K562 (cell line): ENCODE measurements around the gene C20orf173. TPM values are rescaled to one million over a fixed set of nuclear protein-coding genes. Genes with fewer than 3 reads are reported as not detected.

Source experiments
- ATAC-seq: fragments of 200-7000 bp; cut with Tn5 transposase; 3 replicates; pipeline ENCODE4 v1.9.1; 2020; ENCODE audit warnings: moderate library complexity
- BruUV-seq: library from RNA; stranded (reverse); fragments of 400-500 nt; replicated peaks from 2 replicates; lab custom pipeline; 2021; lab: Mats Ljungman, UMichigan
- CTCF ChIA-PET: fragments of 300-600 bp; formaldehyde crosslinking; extraction: SDS; loops from one replicate; lab custom pipeline; 2021; ENCODE audit warnings: low intra/inter-chr PET ratio; lab: Yijun Ruan, JAX
- POLR2A ChIA-PET: fragments of 300-600, 350-650 bp; sonication (Branson Sonifier 250); formaldehyde crosslinking; extraction: SDS; loops from one replicate; lab custom pipeline; 2021; ENCODE audit warnings: antibody characterized with exemption, inconsistent platforms; lab: Yijun Ruan, JAX
- DNase-seq, 4 experiments: peaks; one replicate each; pipeline versions ENCODE4 v3.0.0 to v3.0.0-alpha.2; 2011 to 2018; ENCODE audit warnings: low spot score in 3 of 4, mixed read lengths in 3 of 4; ENCODE audit errors: extremely low read depth in 1 of 4
- FAIRE-seq: peaks from 2 replicates; lab custom pipeline; 2011; peaks lifted over from hg19 to GRCh38; lab: Jason Lieb, UNC
- H2AFZ ChIP-seq: 2 replicates; pipeline ENCODE4 v1.6.0; 2011; ENCODE audit warnings: low read depth, low read length, control low read depth, inconsistent platforms
- H3K27ac ChIP-seq: fragments of 200-600 bp; 3 replicates; pipeline ENCODE4 v1.8.0; 2011; ENCODE audit warnings: low read depth, mild to moderate bottlenecking, control low read depth, inconsistent platforms, low read length, moderate library complexity, mixed read lengths; ENCODE audit errors: extremely low read depth
- H3K27me3 ChIP-seq, 2 experiments: fragments of 300-600 bp in 1 of 2; 2 replicates in 1 of 2; 3 replicates in 1 of 2; pipeline versions ENCODE4 v1.6.0 to v1.8.0; 2011; ENCODE audit warnings: inconsistent platforms in 2 of 2, low read length in 2 of 2, mild to moderate bottlenecking in 1 of 2, mixed read lengths in 1 of 2, moderate library complexity in 1 of 2; ENCODE audit not compliant: control insufficient read depth in 2 of 2, insufficient read depth in 2 of 2
- H3K36me3 ChIP-seq: fragments of 300-600 bp; 3 replicates; pipeline ENCODE4 v1.8.0; 2011; ENCODE audit warnings: mild to moderate bottlenecking, low read length, inconsistent platforms; ENCODE audit not compliant: control insufficient read depth, insufficient read depth
- H3K4me1 ChIP-seq, 2 experiments: fragments of 200-600 bp in 1 of 2; replicated peaks in 1 of 2; 2 replicates in 1 of 2; 3 replicates in 1 of 2; pipeline versions ENCODE4 v1.5.1 to v1.8.0; 2011; ENCODE audit warnings: inconsistent platforms in 2 of 2, low read length in 2 of 2, mild to moderate bottlenecking in 1 of 2, mixed read lengths in 1 of 2, moderate library complexity in 1 of 2; ENCODE audit not compliant: control insufficient read depth in 2 of 2, insufficient read depth in 2 of 2
- H3K4me2 ChIP-seq: 2 replicates; pipeline ENCODE4 v1.6.1; 2011; ENCODE audit warnings: low read length, control low read depth, inconsistent platforms, mixed read lengths; ENCODE audit not compliant: insufficient read depth
- H3K4me3 ChIP-seq: fragments of 200-600 bp; sonication (generic), shearing (Covaris generic); 2 replicates; pipeline ENCODE4 v1.5.1; 2016; ENCODE audit warnings: control low read depth, inconsistent platforms
- H3K79me2 ChIP-seq: fragments of 200-600 bp; 3 replicates; pipeline ENCODE4 v1.8.0; 2011; ENCODE audit warnings: low read length, inconsistent platforms; ENCODE audit not compliant: control insufficient read depth, insufficient read depth
- H3K9ac ChIP-seq, 2 experiments: 2 replicates each; pipeline versions ENCODE4 v1.6.0 to v1.6.1; 2011; ENCODE audit warnings: low read depth in 2 of 2, low read length in 2 of 2, control low read depth in 1 of 2, inconsistent platforms in 1 of 2, mild to moderate bottlenecking in 1 of 2, mixed read lengths in 1 of 2; ENCODE audit not compliant: insufficient read depth in 1 of 2
- H3K9me1 ChIP-seq: one replicate; pipeline ENCODE4 v1.6.0; 2011; ENCODE audit warnings: inconsistent platforms, mild to moderate bottlenecking, low read length, moderate library complexity; ENCODE audit not compliant: control insufficient read depth, insufficient read depth
- H3K9me3 ChIP-seq: replicated peaks from 2 replicates; pipeline ENCODE4 v1.5.1; 2011; ENCODE audit warnings: low read depth, low read length, inconsistent platforms; ENCODE audit not compliant: control insufficient read depth, insufficient read depth
- H4K20me1 ChIP-seq: replicated peaks from 2 replicates; pipeline ENCODE4 v1.6.1; 2011; ENCODE audit warnings: low read length, inconsistent platforms, mixed read lengths; ENCODE audit not compliant: control insufficient read depth, insufficient read depth
- ARID1B ChIP-seq: fragments of 450-650 bp; IDR thresholded peaks from 2 replicates; pipeline ENCODE4 v1.6.1; 2016; ENCODE audit warnings: antibody characterized with exemption, mild to moderate bottlenecking, inconsistent platforms
- CSDE1 ChIP-seq, 2 experiments: fragments of 450-650 bp; IDR thresholded peaks; 2 replicates each; pipeline ENCODE4 v1.6.1; 2016; ENCODE audit warnings: mild to moderate bottlenecking in 1 of 2
- GTF2E2 ChIP-seq: fragments of 200-800 bp; sonication (Bioruptor generic); IDR thresholded peaks from 2 replicates; pipeline ENCODE4 v1.6.1; 2016; ENCODE audit warnings: missing genetic modification characterization, missing compliant biosample characterization
- KDM5B ChIP-seq: fragments of 200-600 bp; sonication (generic); IDR thresholded peaks from 2 replicates; pipeline ENCODE4 v1.6.1; 2012; ENCODE audit warnings: low read depth, mild to moderate bottlenecking, moderate library complexity, low read length, control low read depth, inconsistent platforms; ENCODE audit not compliant: insufficient replicate concordance
- NR4A1 ChIP-seq, 2 experiments: fragments of 250-450 bp in 1 of 2; fragments of 450-650 bp in 1 of 2; sonication (Bioruptor Pico) in 1 of 2; IDR thresholded peaks; 2 replicates each; pipeline versions ENCODE4 v1.4.0 to v1.6.1; 2016 to 2020; ENCODE audit warnings: mild to moderate bottlenecking in 2 of 2, missing compliant biosample characterization in 1 of 2, missing genetic modification characterization in 1 of 2, moderate library complexity in 1 of 2
- RFX7 ChIP-seq: fragments of 250-450 bp; sonication (Bioruptor Pico); IDR thresholded peaks from 2 replicates; pipeline ENCODE4 v1.5.1; 2021; ENCODE audit warnings: mild to moderate bottlenecking
- SMAD3 ChIP-seq: fragments of 450-650 bp; formaldehyde crosslinking; conservative IDR thresholded peaks from 2 replicates; pipeline ENCODE4 v1.4.0; 2020; ENCODE audit warnings: mild to moderate bottlenecking
- TAF7 ChIP-seq: fragments of 450-650 bp; IDR thresholded peaks from 2 replicates; pipeline ENCODE4 v1.6.1; 2016; ENCODE audit warnings: missing genetic modification characterization, missing compliant biosample characterization
- TCFL5 ChIP-seq: fragments of 250-450 bp; sonication (Bioruptor Pico); conservative IDR thresholded peaks from 2 replicates; pipeline ENCODE4 v1.6.1; 2021; ENCODE audit warnings: mild to moderate bottlenecking, moderate library complexity, matching md5 sums
- ZNF184 ChIP-seq: sonication (generic); formaldehyde crosslinking; IDR thresholded peaks from 2 replicates; pipeline ENCODE4 v1.5.0; 2020; ENCODE audit warnings: missing genetic modification reagents
- ZNF197 ChIP-seq: fragments of 200-800 bp; sonication (Bioruptor generic); IDR thresholded peaks from 2 replicates; pipeline ENCODE4 v1.6.1; 2016; ENCODE audit warnings: low read depth, missing genetic modification characterization, missing compliant biosample characterization
- ZNF3 ChIP-seq: fragments of 250-450 bp; sonication (Bioruptor Pico); IDR thresholded peaks from 2 replicates; pipeline ENCODE4 v1.5.0; 2021; ENCODE audit warnings: mild to moderate bottlenecking, moderate library complexity
- ZNF318 ChIP-seq, 2 experiments: fragments of 450-650 bp; IDR thresholded peaks; 2 replicates each; pipeline ENCODE4 v1.6.1; 2016; ENCODE audit warnings: mild to moderate bottlenecking in 2 of 2, borderline replicate concordance in 1 of 2, low read depth in 1 of 2, moderate library complexity in 1 of 2
- ZNF785 ChIP-seq: fragments of 250-450 bp; sonication (Bioruptor Pico); IDR thresholded peaks from 2 replicates; pipeline ENCODE4 v1.4.0; 2020; ENCODE audit warnings: mild to moderate bottlenecking
- WGBS: fragments of 100-300 bp; shearing (Covaris generic); methylation state at CpG from one replicate; pipeline ENCODE4 v1.1.6; 2016; ENCODE audit warnings: low coverage, mixed read lengths; ENCODE audit not compliant: insufficient coverage; ENCODE audit errors: missing lambda C conversion rate; 5-methylcytosine and 5-hydroxymethylcytosine counted together
- in situ Hi-C: fragments of 300-500 bp; cut with MboI; formaldehyde crosslinking; loops from 4 replicates; pipeline ENCODE4 v1.15.0; 2018; ENCODE audit warnings: inconsistent platforms, mixed read lengths
- intact Hi-C: fragments of 100-400 bp; cut with micrococcal nuclease; formaldehyde crosslinking; loops from 2 replicates; pipeline ENCODE4 v1.14.2; 2022
- polyA plus RNA-seq, 8 experiments: library from polyadenylated mRNA; depleted of rRNA in 4 of 8; stranded (reverse) in 5 of 8; unstranded in 3 of 8; fragments of >200 nt; fragmentation: Nextera tagmentation in 2 of 8; fragmentation: Illumina TruSeq in 1 of 8; extraction: Ambion mirVana in 2 of 8; extraction: Trizol in 1 of 8; gene quantifications; 2 replicates each; pipeline versions ENCODE4 v1.2.1 to v1.2.3, GENCODE V29; 2011 to 2014; ENCODE audit warnings: inconsistent platforms in 1 of 8, missing spikeins in 1 of 8
- total RNA-seq, 7 experiments: library from RNA; depleted of rRNA in 6 of 7; stranded (reverse); fragments of >200 nt in 6 of 7; fragmentation: Illumina TruSeq in 2 of 7; extraction: Trizol in 2 of 7; gene quantifications; 2 replicates each; pipeline versions ENCODE4 v1.2.1 to v1.2.3, GENCODE V29; 2011 to 2021; ENCODE audit warnings: low replicate concordance in 1 of 7
- TF ChIP-seq, protein P1 (sequence below): sonication (generic); formaldehyde crosslinking; IDR thresholded peaks from 2 replicates; pipeline ENCODE4 v1.5.0; 2020; ENCODE audit warnings: missing genetic modification reagents

Gene C20orf173
- total and polyA plus RNA-seq, 9 of the 15 experiments (the other 6 are each of a cell fraction or from before 2014, with no cell fraction given): not detected

- CTCF ChIA-PET: no interaction called here
- DNase-seq (peak in 3 of 4 experiments; percentile 16 to 42 (median 42)), FAIRE-seq (peak; percentile 26), ATAC-seq (peak; percentile 54)
- no peaks in the 10 kb centered on the region for H3K9me1 ChIP-seq
- intact Hi-C loops: no loop called here
- 5% methylated on average over 5 of the region's 5 CpGs for WGBS
- in situ Hi-C loops: no loop called here
- H3K36me3 ChIP-seq: peaks cover 11% of the 10 kb centered on the region; the same call in 1 of the 3 replicates
- no peak overlapping the region for H3K4me2 ChIP-seq
- no peak overlapping the region for H2AFZ ChIP-seq
- no peaks in the 10 kb centered on the region for H3K79me2 ChIP-seq
- peaks cover 3% of the 10 kb centered on the region for H4K20me1 ChIP-seq
- peaks cover 0 to 14% of the 10 kb centered on the region in 2 experiments; a peak in 2 of 5 replicates for H3K4me1 ChIP-seq
- no peak overlapping the region for H3K4me3 ChIP-seq
- H3K9me3 ChIP-seq: no peaks in the 10 kb centered on the region
- BruUV-seq: no TSS peak
- POLR2A ChIA-PET: interaction anchor here (0.5 to 2.1 kb wide), 2 partner anchors 9 to 13 kb away, joined by 4 to 9 read pairs; no protein-coding TSS in a partner anchor
- no peak overlapping the region for H3K27ac ChIP-seq
- H3K27me3 ChIP-seq: peaks cover 2 to 14% of the 10 kb centered on the region in 2 experiments; a peak in 4 of 5 replicates
- H3K9ac ChIP-seq: no peak overlapping the region
- TF ChIP-seq, protein P1, sequence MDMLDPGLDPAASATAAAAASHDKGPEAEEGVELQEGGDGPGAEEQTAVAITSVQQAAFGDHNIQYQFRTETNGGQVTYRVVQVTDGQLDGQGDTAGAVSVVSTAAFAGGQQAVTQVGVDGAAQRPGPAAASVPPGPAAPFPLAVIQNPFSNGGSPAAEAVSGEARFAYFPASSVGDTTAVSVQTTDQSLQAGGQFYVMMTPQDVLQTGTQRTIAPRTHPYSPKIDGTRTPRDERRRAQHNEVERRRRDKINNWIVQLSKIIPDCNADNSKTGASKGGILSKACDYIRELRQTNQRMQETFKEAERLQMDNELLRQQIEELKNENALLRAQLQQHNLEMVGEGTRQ: no peak
- TF ChIP-seq KDM5B: no peak
- TF ChIP-seq NR4A1 (CRISPR knock-in tag; IDR thresholded peaks at IDR 0.05): no peak
- no peak for TF ChIP-seq NR4A1 (tag; IDR thresholded peaks at IDR 0.05)
- no peak for TF ChIP-seq TCFL5 (CRISPR knock-in tag)
- TF ChIP-seq ZNF785 (CRISPR knock-in tag): no peak
- no peak for TF ChIP-seq CSDE1 (IDR thresholded peaks at IDR 0.05)
- no peak for TF ChIP-seq ARID1B
- no peak for TF ChIP-seq RFX7 (CRISPR knock-in tag)
- no peak for TF ChIP-seq SMAD3 (CRISPR knock-in tag)
- no peak for TF ChIP-seq TAF7 (tag)
- no peak for TF ChIP-seq ZNF197
- TF ChIP-seq ZNF318 (IDR thresholded peaks at IDR 0.05; ENCODE audit: borderline replicate concordance in 1 of 2, low read depth in 1 of 2): no peak
- TF ChIP-seq GTF2E2 (tag): no peak
- no peak for TF ChIP-seq ZNF184 (CRISPR knock-in tag)
- no peak for TF ChIP-seq ZNF3 (CRISPR knock-in tag)
Measured at GRCh38 chr20:35561671-35562070, 32.2 kb upstream of the C20orf173 start.
